Transverse colon (tissue), 4 donors: Measurements from ENCODE around the gene MRPS22. TPM values are rescaled to one million over a fixed set of nuclear protein-coding genes. Genes with fewer than 3 reads are reported as not detected.

Experiments
- DNase-seq: peaks from one replicate; pipeline ENCODE4 v3.0.0-alpha.2; 2019
- H3K27ac ChIP-seq, 4 donors: fragments of 200-600 bp; sonication (generic); 2 replicates each; pipeline ENCODE4 v1.5.1; 2016 to 2018; ENCODE audit warnings: inconsistent platforms in 4 of 4
- H3K27me3 ChIP-seq: fragments of 200-600 bp; sonication (generic); 2 replicates; pipeline ENCODE4 v1.5.1; 2017; ENCODE audit warnings: inconsistent platforms
- H3K36me3 ChIP-seq, 4 donors: fragments of 200-600 bp; sonication (generic); 2 replicates each; pipeline ENCODE4 v1.5.1; 2017 to 2019; ENCODE audit warnings: inconsistent platforms in 4 of 4
- H3K4me1 ChIP-seq, 4 donors: fragments of 200-600 bp; sonication (generic); 2 replicates each; pipeline ENCODE4 v1.5.1; 2017 to 2020; ENCODE audit warnings: inconsistent platforms in 4 of 4
- H3K4me3 ChIP-seq, 4 donors: fragments of 200-600 bp; sonication (generic); 1 replicate in 1 of 4; 2 replicates in 3 of 4; pipeline versions ENCODE4 v1.5.1 to v1.6.1; 2017 to 2019; ENCODE audit warnings: inconsistent platforms in 4 of 4
- H3K9me3 ChIP-seq, 2 donors: fragments of 200-600 bp; sonication (generic); 2 replicates each; pipeline ENCODE4 v1.5.1; 2017 to 2019; ENCODE audit warnings: inconsistent platforms in 2 of 2
- CTCF ChIP-seq, 5 experiments: fragments of 200-600 bp in 3 of 5; fragments of 450-650 bp in 2 of 5; sonication (generic) in 3 of 5; IDR thresholded peaks; 1 replicate in 2 of 5; 2 replicates in 3 of 5; pipeline ENCODE4 v1.5.1; 2016 to 2017; ENCODE audit warnings: antibody characterized with exemption in 5 of 5, inconsistent platforms in 3 of 5, mild to moderate bottlenecking in 2 of 5, moderate library complexity in 1 of 5
- EP300 ChIP-seq: sonication (generic); formaldehyde crosslinking; IDR thresholded peaks from one replicate; pipeline ENCODE4 v1.6.1; 2017; ENCODE audit warnings: antibody characterized with exemption, low read depth
- POLR2A ChIP-seq: fragments of 450-650 bp; IDR thresholded peaks from one replicate; pipeline ENCODE4 v1.6.1; 2016; ENCODE audit warnings: antibody characterized with exemption, mild to moderate bottlenecking, moderate library complexity
- POLR2AphosphoS5 ChIP-seq, 3 donors: sonication (generic); formaldehyde crosslinking; IDR thresholded peaks; one replicate each; pipeline ENCODE4 v1.6.1; 2016; ENCODE audit warnings: antibody characterized with exemption in 3 of 3
- WGBS, 2 donors: methylation state at CpG; one replicate each; pipeline ENCODE4 v1.1.5; 2018; ENCODE audit warnings: low coverage in 1 of 2; 5-methylcytosine and 5-hydroxymethylcytosine counted together
- in situ Hi-C, 4 donors: fragments of 200-750 bp; cut with MboI; loops; one replicate each; pipeline versions ENCODE4 v1.15.0 to v1.15.1; 2017; ENCODE audit warnings: low sequenced_read_pairs in 3 of 4, low pct_ligation_motif_present in 1 of 4, low pct_unique_long_range_greater_than_20kb in 1 of 4
- intact Hi-C: fragments of 100-400 bp; cut with DNase I; formaldehyde crosslinking; loops from one replicate; pipeline ENCODE4 v1.15.1; 2023; ENCODE audit warnings: low total_unique reads
- total RNA-seq, 4 donors: library from RNA; depleted of rRNA; stranded (reverse); fragments of >200 nt; gene quantifications; one replicate each; pipeline ENCODE4 v1.1.0, GENCODE V29; 2016

Gene MRPS22
- total RNA-seq, 4 donors from 2014 or later, result 14.6 to 62.7 (median 51.6) TPM

GRCh38 chr3:139306078-139306477 is 37.7 kb upstream of the MRPS22 start:
- Histone ChIP-seq H3K27ac (no peak overlapping the region), H3K4me1 (no peaks in the 10 kb centered on the region), H3K36me3 (no peaks in the 10 kb centered on the region), H3K27me3 (no peaks in the 10 kb centered on the region), H3K9me3 (no peaks in the 10 kb centered on the region), H3K4me3 (no peak overlapping the region)
- intact Hi-C loops (no loop called here), in situ Hi-C loops (loop anchor here in 2 of 4 donors (25.0 kb wide), 2 partner anchors 194 to 894 kb away; no protein-coding TSS in a partner anchor)
- no peak for TF ChIP-seq POLR2AphosphoS5 (IDR thresholded peaks at IDR 0.05)
- DNase-seq, result no peak
- WGBS, 2 donors, result 89% methylated on average over 2 of the region's 2 CpGs; no CpG with 5 or more reads in 1 of the 2 donors

DNA sequence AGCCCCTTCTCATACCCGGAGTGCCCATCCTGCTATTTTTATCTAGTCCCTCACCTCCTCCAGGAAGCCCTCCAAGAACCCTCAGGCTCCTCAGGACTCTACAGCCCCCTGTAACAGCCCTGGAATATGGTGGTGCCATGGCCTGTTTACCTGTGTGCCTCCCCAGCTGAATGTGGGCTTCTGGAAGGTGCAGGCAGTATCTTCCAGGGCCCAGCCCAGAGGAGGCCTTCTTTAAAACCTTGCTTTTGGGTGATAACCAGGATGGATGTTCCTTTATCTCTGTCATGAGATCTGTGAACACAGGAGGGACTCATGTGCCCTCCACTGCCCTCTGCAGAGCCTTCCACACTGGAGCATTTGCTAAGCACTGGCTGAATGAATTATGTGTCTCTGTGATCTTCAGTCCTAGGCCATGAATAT is 36.7 kb upstream of the MRPS22 start:
- in situ Hi-C loops (loop anchor here in 2 of 4 donors (25.0 kb wide), 2 partner anchors 195 to 895 kb away; no protein-coding TSS in a partner anchor), intact Hi-C loops (no loop called here)
- H3K4me3 ChIP-seq, result no peak overlapping the region
- no peaks in the 10 kb centered on the region for H3K9me3 ChIP-seq
- no peaks in the 10 kb centered on the region for H3K36me3 ChIP-seq
- no peaks in the 10 kb centered on the region for H3K4me1 ChIP-seq
- WGBS, 2 donors, result 79% methylated on average over 1 of the region's 1 CpG; no CpG with 5 or more reads in 1 of the 2 donors
- H3K27me3 ChIP-seq, result no peaks in the 10 kb centered on the region
- no peak for DNase-seq
- no peak for TF ChIP-seq EP300
- TF ChIP-seq CTCF (IDR thresholded peaks at IDR 0.05), result no peak
- no peak for TF ChIP-seq POLR2AphosphoS5 (IDR thresholded peaks at IDR 0.05)
- no peak for TF ChIP-seq POLR2A
- no peak overlapping the region for H3K27ac ChIP-seq

DNA sequence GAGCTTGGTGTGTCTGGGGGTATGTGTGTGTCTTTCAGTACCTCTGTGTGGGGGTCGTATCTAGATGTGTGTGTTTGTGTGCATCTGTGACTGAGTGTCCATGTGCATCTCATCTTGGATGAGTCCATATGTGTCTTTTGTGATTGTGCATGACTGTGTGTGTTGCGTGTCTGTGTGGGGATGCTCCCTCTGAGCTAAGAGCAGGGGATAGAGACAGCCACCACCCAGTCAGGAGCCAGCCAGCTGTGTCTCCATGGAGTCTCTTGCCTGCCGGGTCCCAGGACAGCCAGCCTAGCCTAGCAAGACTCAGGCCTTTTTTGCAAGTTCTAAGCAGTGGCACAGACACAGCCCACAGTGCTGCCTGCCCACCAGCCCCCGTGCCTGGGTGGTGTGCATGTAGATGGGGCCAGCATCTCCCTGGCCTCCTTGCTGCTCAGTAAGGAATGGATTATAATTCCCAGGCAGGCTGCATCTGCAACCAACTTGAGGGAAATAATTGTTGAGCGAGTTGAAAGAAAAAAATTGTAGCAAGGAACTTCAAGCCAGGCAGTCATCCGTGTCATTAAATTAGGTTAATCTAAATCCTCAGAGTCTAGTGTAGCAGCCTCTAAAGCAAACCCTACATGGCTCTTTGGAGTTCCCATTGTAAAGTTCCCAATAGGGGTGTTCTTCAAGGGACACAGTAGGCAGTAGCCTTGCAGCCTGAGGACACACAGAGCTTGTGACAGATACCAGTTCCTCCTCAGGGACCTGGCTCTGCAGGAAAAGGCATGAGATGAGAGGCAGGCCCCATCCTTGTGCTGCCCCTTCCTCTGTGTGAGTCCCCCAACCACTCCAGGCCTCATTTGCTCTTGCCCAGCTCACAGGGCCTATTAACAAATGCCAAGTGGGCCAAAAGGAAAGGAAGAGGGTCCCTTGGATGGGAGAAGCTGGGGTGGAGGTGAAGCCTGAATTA is 35.9 kb upstream of the MRPS22 start:
- H3K36me3 ChIP-seq, result no peaks in the 10 kb centered on the region
- TF ChIP-seq POLR2A (no peak), EP300 (no peak), POLR2AphosphoS5 (IDR thresholded peaks at IDR 0.05) (no peak), CTCF (IDR thresholded peaks at IDR 0.05) (no peak)
- H3K4me3 ChIP-seq, result no peak overlapping the region
- DNase-seq, result no peak
- intact Hi-C loops (no loop called here), in situ Hi-C loops (loop anchor here in 2 of 4 donors (25.0 kb wide), 2 partner anchors 196 to 896 kb away; no protein-coding TSS in a partner anchor)
- H3K4me1 ChIP-seq, result no peaks in the 10 kb centered on the region
- 88% methylated on average over 5 of the region's 6 CpGs; no CpG with 5 or more reads in 1 of the 2 donors for WGBS, 2 donors
- H3K27me3 ChIP-seq, result no peaks in the 10 kb centered on the region
- no peaks in the 10 kb centered on the region for H3K9me3 ChIP-seq
- H3K27ac ChIP-seq, result no peak overlapping the region

GRCh38 chr3:139308560-139308959 is 35.3 kb upstream of the MRPS22 start:
- DNase-seq, result no peak
- TF ChIP-seq EP300, result no peak
- no peak for TF ChIP-seq POLR2A
- no peak for TF ChIP-seq CTCF (IDR thresholded peaks at IDR 0.05)
- TF ChIP-seq POLR2AphosphoS5 (IDR thresholded peaks at IDR 0.05), result no peak
- Histone ChIP-seq H3K9me3 (no peaks in the 10 kb centered on the region), H3K27me3 (no peaks in the 10 kb centered on the region), H3K27ac (no peak overlapping the region), H3K36me3 (no peaks in the 10 kb centered on the region), H3K4me1 (no peaks in the 10 kb centered on the region), H3K4me3 (no peak overlapping the region)
- intact Hi-C loops, result no loop called here
- WGBS, 2 donors, result 48% methylated on average over 4 of the region's 4 CpGs; no CpG with 5 or more reads in 1 of the 2 donors
- in situ Hi-C loops, result loop anchor here in 2 of 4 donors (25.0 kb wide), 2 partner anchors 196 to 896 kb away; no protein-coding TSS in a partner anchor
